ENCODE data around the gene MAST4.

DNA sequence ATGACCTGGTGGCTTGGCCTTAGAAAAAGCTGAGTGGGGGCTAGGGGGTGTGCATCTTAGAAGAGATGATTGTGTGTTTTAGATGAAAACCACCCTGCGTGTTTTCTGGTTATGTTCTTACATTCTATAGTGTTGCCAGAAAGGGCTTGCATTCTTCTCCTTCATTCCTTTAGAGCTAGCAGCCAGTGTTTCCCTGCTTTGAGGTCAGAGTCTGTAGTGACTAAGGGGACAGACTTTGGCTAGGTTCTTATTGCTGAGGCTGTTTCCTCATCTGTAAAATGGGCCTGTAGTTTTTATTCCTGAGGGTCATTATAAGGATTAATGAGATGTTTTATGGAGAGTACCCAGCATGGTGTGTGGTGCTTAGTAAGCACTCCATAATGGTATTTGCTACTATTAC, 6.4 kb downstream of the MAST4 start:
- TF ChIP-seq, protein P1, sequence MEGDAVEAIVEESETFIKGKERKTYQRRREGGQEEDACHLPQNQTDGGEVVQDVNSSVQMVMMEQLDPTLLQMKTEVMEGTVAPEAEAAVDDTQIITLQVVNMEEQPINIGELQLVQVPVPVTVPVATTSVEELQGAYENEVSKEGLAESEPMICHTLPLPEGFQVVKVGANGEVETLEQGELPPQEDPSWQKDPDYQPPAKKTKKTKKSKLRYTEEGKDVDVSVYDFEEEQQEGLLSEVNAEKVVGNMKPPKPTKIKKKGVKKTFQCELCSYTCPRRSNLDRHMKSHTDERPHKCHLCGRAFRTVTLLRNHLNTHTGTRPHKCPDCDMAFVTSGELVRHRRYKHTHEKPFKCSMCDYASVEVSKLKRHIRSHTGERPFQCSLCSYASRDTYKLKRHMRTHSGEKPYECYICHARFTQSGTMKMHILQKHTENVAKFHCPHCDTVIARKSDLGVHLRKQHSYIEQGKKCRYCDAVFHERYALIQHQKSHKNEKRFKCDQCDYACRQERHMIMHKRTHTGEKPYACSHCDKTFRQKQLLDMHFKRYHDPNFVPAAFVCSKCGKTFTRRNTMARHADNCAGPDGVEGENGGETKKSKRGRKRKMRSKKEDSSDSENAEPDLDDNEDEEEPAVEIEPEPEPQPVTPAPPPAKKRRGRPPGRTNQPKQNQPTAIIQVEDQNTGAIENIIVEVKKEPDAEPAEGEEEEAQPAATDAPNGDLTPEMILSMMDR (IDR thresholded peaks at IDR 0.05) = no peak
- TF ChIP-seq EZH2 (IDR thresholded peaks at IDR 0.05; ENCODE audit: borderline replicate concordance, insufficient read depth, low read depth, low read length, poor library complexity, severe bottlenecking) = no peak

Data from B cell (primary cell).